ENCODE results near the gene ATOSB.

ATOSB gene

GRCh38 chr9:35085078-35085477, 30.6 kb downstream of the ATOSB start:
- no peak for DNase-seq (ENCODE audit: low read depth)

GRCh38 chr9:35079426-35080341, 36.0 kb downstream of the ATOSB start, which contains the start of gene FANCG:
FANCG (minus strand) TSS chr9:35079942; CDS start chr9:35079524, 418 bp downstream.
- DNase-seq (ENCODE audit: low read depth), result peak; percentile 71

- no peak for DNase-seq (ENCODE audit: low read depth)
These were observed 36.6 kb downstream of the ATOSB start for GRCh38 chr9:35079041-35079425.

- DNase-seq (ENCODE audit: low read depth), result no peak
These were observed 37.6 kb downstream of the ATOSB start for GRCh38 chr9:35078066-35078465.

DNA sequence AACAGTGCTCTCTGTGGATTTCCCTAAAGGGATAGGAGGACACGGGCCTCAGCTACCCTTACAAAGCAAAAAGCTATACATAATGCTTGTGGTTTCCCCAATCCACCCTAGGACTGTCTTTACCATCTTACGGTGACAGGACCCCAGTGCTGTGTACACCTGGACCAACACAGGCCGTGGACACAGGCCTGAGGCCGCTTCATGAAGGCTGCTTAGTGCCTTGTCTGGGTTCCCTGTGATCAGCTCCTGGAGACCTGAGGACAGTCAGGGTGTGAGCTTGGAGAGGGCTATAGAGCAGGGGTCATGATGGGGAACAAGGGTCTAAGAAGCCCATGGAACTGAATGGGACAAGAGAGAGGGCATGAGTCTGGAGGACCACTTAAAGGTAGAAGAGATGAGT, 38.8 kb downstream of the ATOSB start:
- DNase-seq (ENCODE audit: low read depth), result no peak

- no peak for DNase-seq (ENCODE audit: low read depth)
These were observed 40.3 kb downstream of the ATOSB start for GRCh38 chr9:35075358-35075757.

DNA sequence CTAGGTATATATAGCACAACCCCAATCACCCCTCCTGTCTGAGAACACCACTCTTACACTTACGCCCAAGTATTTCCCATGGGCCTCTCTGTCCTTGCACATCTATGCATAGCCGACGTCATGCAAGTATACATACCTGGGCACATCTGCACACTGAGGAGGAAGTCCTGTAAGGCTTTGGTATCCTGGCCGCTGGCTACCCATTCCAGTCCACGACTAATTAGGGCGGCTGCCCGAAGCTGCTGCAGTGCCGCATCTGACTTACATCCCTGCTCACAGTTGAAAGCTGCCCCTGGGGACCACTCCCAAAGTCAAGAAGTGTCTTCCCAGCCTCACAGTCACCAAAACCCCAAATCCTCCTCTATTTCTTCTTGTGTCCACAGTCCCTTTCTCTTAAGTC, 40.9 kb downstream of the ATOSB start:
- DNase-seq (ENCODE audit: low read depth), result no peak

GRCh38 chr9:35074141-35074540, 41.5 kb downstream of the ATOSB start:
- no peak for DNase-seq (ENCODE audit: low read depth)

DNA sequence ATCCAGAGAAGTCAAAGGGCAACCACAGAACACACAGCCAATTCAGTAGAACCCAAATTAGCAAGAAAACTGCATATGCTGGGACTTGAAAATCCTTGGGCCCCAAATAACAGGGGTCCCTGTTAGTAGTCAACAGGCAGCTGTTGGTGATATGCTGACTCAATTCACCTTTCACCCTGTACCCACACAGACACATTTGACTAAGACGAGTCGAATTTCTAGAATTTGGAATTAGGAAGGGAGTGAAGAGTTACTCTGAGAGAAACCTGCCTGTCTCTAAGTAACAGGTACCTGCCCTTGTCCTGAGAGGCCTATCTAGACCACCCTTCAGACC, 42.4 kb downstream of the ATOSB start:
- DNase-seq (ENCODE audit: low read depth), result no peak

- peak; percentile 94 for DNase-seq (ENCODE audit: low read depth)
These were observed 43.0 kb downstream of the ATOSB start, which contains the start of gene VCP for GRCh38 chr9:35072461-35073278. VCP (minus strand) TSS chr9:35072625; CDS start chr9:35072353, 272 bp downstream.

GRCh38 chr9:35071814-35072460, 43.7 kb downstream of the ATOSB start:
- peak; percentile 57 for DNase-seq (ENCODE audit: low read depth)

- no peak for DNase-seq (ENCODE audit: low read depth)
These were observed 44.5 kb downstream of the ATOSB start for GRCh38 chr9:35070823-35071813.

- no peak for DNase-seq (ENCODE audit: low read depth)
These were observed 46.6 kb downstream of the ATOSB start for GRCh38 chr9:35069020-35069419.

GRCh38 chr9:35067056-35067455, 48.6 kb downstream of the ATOSB start:
- no peak for DNase-seq (ENCODE audit: low read depth)

- DNase-seq (ENCODE audit: low read depth), result no peak
These were observed 55.0 kb downstream of the ATOSB start for GRCh38 chr9:35060548-35061207.

GRCh38 chr9:35059438-35059837, 56.2 kb downstream of the ATOSB start:
- DNase-seq (ENCODE audit: low read depth), result no peak

- no peak for DNase-seq (ENCODE audit: low read depth)
These were observed 58.4 kb downstream of the ATOSB start for GRCh38 chr9:35057271-35057620.

GRCh38 chr9:35056571-35057270, 58.9 kb downstream of the ATOSB start:
- no peak for DNase-seq (ENCODE audit: low read depth)

GRCh38 chr9:35054871-35055644, 60.6 kb downstream of the ATOSB start:
- DNase-seq (ENCODE audit: low read depth), result no peak

All from stimulated activated CD8-positive, alpha-beta memory T cell treated with anti-CD3 and anti-CD28 coated beads, Interleukin-4, amount 100 ng/mL, for 24 hours (primary cell).